ENCODE measurements around the gene SLC44A1. TPM values are rescaled to one million over a fixed set of nuclear protein-coding genes. Genes with fewer than 3 reads are reported as not detected.
"Not testable (repeated sequence)": the region's sequence is repeated elsewhere in the genome, so short reads cannot be mapped to it uniquely, and the experiment has no call there.

The SLC44A1 gene
- total RNA-seq, 2 experiments from 2014 or later: 26.6 to 71.6 TPM

GRCh38 chr9:105264380-105264779 lies 19.9 kb downstream of the SLC44A1 start:
- ChIA-PET CTCF (ENCODE audit: unreplicated experiment) (no interaction called here), POLR2A (interaction anchor here (0.6 to 1.5 kb wide), 8 partner anchors 9 to 828 kb away, joined by 3 to 4 read pairs (median 3); no protein-coding TSS in a partner anchor)
- H3K9me3 ChIP-seq (ENCODE audit: low read length): 0 out of 2 replicates have a peak, but pooled peaks cover 8% of the 10 kb centered on the region
- TF ChIP-seq EZH2phosphoT487 (IDR thresholded peaks at IDR 0.05; ENCODE audit: borderline replicate concordance, low read depth, low read length) (no peak), CTCF (conservative IDR thresholded peaks at IDR 0.05; ENCODE audit: low read length) (no peak)
- no TSS peak for BruUV-seq (replicated peaks)
- peaks cover 26% of the 10 kb centered on the region for H3K4me1 ChIP-seq (ENCODE audit: insufficient read depth, low read length, poor library complexity, severe bottlenecking)
- H3K4me3 ChIP-seq (ENCODE audit: low read depth, low read length, poor library complexity, severe bottlenecking): no peak overlapping the region
- no peak overlapping the region for H3K4me2 ChIP-seq (ENCODE audit: low read length)
- H3K36me3 ChIP-seq (ENCODE audit: insufficient read depth, low read length): no peaks in the 10 kb centered on the region; the same call in 1 of the 2 replicates
- H3K79me2 ChIP-seq (ENCODE audit: insufficient read depth, low read depth, low read length): peaks cover 83% of the 10 kb centered on the region
- no peak for DNase-seq (ENCODE audit: low spot score)
- H3K27ac ChIP-seq (ENCODE audit: low read depth, low read length, poor library complexity, severe bottlenecking): no peak overlapping the region
- H3K9me2 ChIP-seq (ENCODE audit: insufficient read depth, low read length): no peaks in the 10 kb centered on the region
- H4K20me1 ChIP-seq (ENCODE audit: insufficient read depth, low read length): no peaks in the 10 kb centered on the region
- intact Hi-C loops (cut with micrococcal nuclease; ENCODE audit: unreplicated experiment): no loop called here
- H2AFZ ChIP-seq (ENCODE audit: low read length): no peak overlapping the region

- H3K4me3 ChIP-seq (ENCODE audit: low read depth, low read length, poor library complexity, severe bottlenecking); CTCF ChIA-PET (ENCODE audit: unreplicated experiment); H3K9me3 ChIP-seq (ENCODE audit: low read length); H3K4me1 ChIP-seq (ENCODE audit: insufficient read depth, low read length, poor library complexity, severe bottlenecking); DNase-seq (ENCODE audit: low spot score); H4K20me1 ChIP-seq (ENCODE audit: insufficient read depth, low read length); H3K4me2 ChIP-seq (ENCODE audit: low read length); H3K36me3 ChIP-seq (ENCODE audit: insufficient read depth, low read length); H3K9me2 ChIP-seq (ENCODE audit: insufficient read depth, low read length); H2AFZ ChIP-seq (ENCODE audit: low read length); BruUV-seq (replicated peaks); H3K27ac ChIP-seq (ENCODE audit: low read depth, low read length, poor library complexity, severe bottlenecking): not testable (repeated sequence)
- intact Hi-C loops (cut with micrococcal nuclease; ENCODE audit: unreplicated experiment): loop anchor here (5.0 kb wide), 1 partner anchor 39 kb away; no protein-coding TSS in a partner anchor
- H3K79me2 ChIP-seq (ENCODE audit: insufficient read depth, low read depth, low read length): peaks cover 61% of the 10 kb centered on the region
- POLR2A ChIA-PET: interaction anchor here (0.8 kb wide), 1 partner anchor 24 kb away, joined by 3 read pairs; no protein-coding TSS in a partner anchor
Observed at GRCh38 chr9:105268254-105268653, 23.8 kb downstream of the SLC44A1 start.

GRCh38 chr9:105269593-105269992 lies 25.1 kb downstream of the SLC44A1 start:
- Histone ChIP-seq H3K27ac (ENCODE audit: low read depth, low read length, poor library complexity, severe bottlenecking) (no peak overlapping the region), H3K79me2 (ENCODE audit: insufficient read depth, low read depth, low read length) (peaks cover 57% of the 10 kb centered on the region), H2AFZ (ENCODE audit: low read length) (no peak overlapping the region), H3K4me1 (ENCODE audit: insufficient read depth, low read length, poor library complexity, severe bottlenecking) (peaks cover 4% of the 10 kb centered on the region), H4K20me1 (ENCODE audit: insufficient read depth, low read length) (0 out of 2 replicates have a peak, but pooled peaks cover 3% of the 10 kb centered on the region), H3K9me3 (ENCODE audit: low read length) (0 out of 2 replicates have a peak, but pooled peaks cover 8% of the 10 kb centered on the region), H3K9me2 (ENCODE audit: insufficient read depth, low read length) (no peaks in the 10 kb centered on the region), H3K36me3 (ENCODE audit: insufficient read depth, low read length) (peaks cover 6% of the 10 kb centered on the region), H3K4me2 (ENCODE audit: low read length) (no peak overlapping the region), H3K4me3 (ENCODE audit: low read depth, low read length, poor library complexity, severe bottlenecking) (no peak overlapping the region)
- no TSS peak for BruUV-seq (replicated peaks)
- DNase-seq (ENCODE audit: low spot score): no peak
- no peak for TF ChIP-seq CTCF (conservative IDR thresholded peaks at IDR 0.05; ENCODE audit: low read length)
- TF ChIP-seq EZH2phosphoT487 (IDR thresholded peaks at IDR 0.05; ENCODE audit: borderline replicate concordance, low read depth, low read length): no peak
- intact Hi-C loops (cut with micrococcal nuclease; ENCODE audit: unreplicated experiment): loop anchor here (5.0 kb wide), 1 partner anchor 38 kb away; no protein-coding TSS in a partner anchor
- POLR2A ChIA-PET: interaction anchor here (1.0 kb wide), 1 partner anchor 9 kb away, joined by 4 read pairs; no protein-coding TSS in a partner anchor
- CTCF ChIA-PET (ENCODE audit: unreplicated experiment): no interaction called here

All from OCI-LY7 (cell line).